Right lobe of liver (tissue), 6 donors: ENCODE data around the gene TAF11. TPM values are rescaled to one million over a fixed set of nuclear protein-coding genes. Genes with fewer than 3 reads are reported as not detected.
"Not testable (repeated sequence)": the region's sequence is repeated elsewhere in the genome, so short reads cannot be mapped to it uniquely, and the experiment has no call there.

ENCODE experiments used
- ATAC-seq, 4 donors: fragments of 200-7000 bp; cut with Tn5 transposase; one replicate each; pipeline ENCODE4 v1.9.1; 2020; ENCODE audit warnings: mild to moderate bottlenecking in 4 of 4, moderate library complexity in 4 of 4
- DNase-seq, 3 donors: peaks; one replicate each; pipeline ENCODE4 v3.0.0-alpha.2; 2020
- H3K27ac ChIP-seq, 3 donors: fragments of 200-600 bp; one replicate each; pipeline ENCODE4 v1.8.0; 2022
- H3K27me3 ChIP-seq, 2 donors: fragments of 200-600 bp; one replicate each; pipeline ENCODE4 v1.8.0; 2022
- H3K36me3 ChIP-seq, 4 donors: fragments of 200-600 bp; sonication (generic) in 1 of 4; one replicate each; pipeline versions ENCODE4 v1.5.1 to v1.8.0; 2017 to 2022; ENCODE audit warnings: control low read depth in 1 of 4
- H3K4me1 ChIP-seq, 4 donors: fragments of 200-600 bp; sonication (generic) in 1 of 4; one replicate each; pipeline versions ENCODE4 v1.5.1 to v1.8.0; 2017 to 2022; ENCODE audit warnings: control low read depth in 1 of 4
- H3K4me3 ChIP-seq, 3 donors: fragments of 200-600 bp; one replicate each; pipeline ENCODE4 v1.8.0; 2022
- H3K9me3 ChIP-seq, 4 donors: fragments of 200-600 bp; sonication (generic) in 1 of 4; one replicate each; pipeline versions ENCODE4 v1.5.1 to v1.8.0; 2017 to 2022; ENCODE audit warnings: control low read depth in 1 of 4
- POLR2A ChIP-seq: fragments of 450-650 bp; IDR thresholded peaks from one replicate; pipeline ENCODE4 v1.6.1; 2017; ENCODE audit warnings: antibody characterized with exemption, mild to moderate bottlenecking
- WGBS: methylation state at CpG from one replicate; pipeline ENCODE4 v1.1.6; 2018; ENCODE audit warnings: low coverage, low lambda C conversion rate; ENCODE audit not compliant: insufficient coverage; ENCODE audit errors: missing lambda C conversion rate; 5-methylcytosine and 5-hydroxymethylcytosine counted together
- intact Hi-C, 2 donors: fragments of 100-400 bp; cut with DNase I; formaldehyde crosslinking; loops; one replicate each; pipeline versions ENCODE4 v1.11.2 to v1.14.1; 2022
- total RNA-seq, 6 experiments: library from RNA; depleted of rRNA in 2 of 6; stranded (reverse); fragments of >200 nt in 2 of 6; fragmentation: NEBNext Ultra II Directional in 3 of 6; extraction: Animal tissue kit (Norgen Biotek cat#: 25700) in 3 of 6; gene quantifications; one replicate each; pipeline versions ENCODE4 v1.1.0 to v1.2.4, GENCODE V29; 2016 to 2023
- TF ChIP-seq, protein P1 (sequence below), 4 donors: fragments of 200-600 bp in 3 of 4; fragments of 450-650 bp in 1 of 4; IDR thresholded peaks; one replicate each; pipeline versions ENCODE4 v1.5.1 to v1.8.0; 2016 to 2022; ENCODE audit warnings: antibody characterized with exemption in 4 of 4, mild to moderate bottlenecking in 2 of 4
- donor health status: DM: no; HTN: yes; CAD: no.
- donor health status: DM: no; HTN: no; CAD: no.
- donor health status: DM: no; HTN: no; CAD: no.
- donor health status: DM: no; HTN: yes; CAD: no.
- donor health status: DM: no; HTN: yes; CAD: no.

TAF11 gene
- total RNA-seq, 6 experiments from 2014 or later, result 8.9 to 13.4 (median 10.3) TPM

- no peak for TF ChIP-seq POLR2A
- TF ChIP-seq, protein P1, sequence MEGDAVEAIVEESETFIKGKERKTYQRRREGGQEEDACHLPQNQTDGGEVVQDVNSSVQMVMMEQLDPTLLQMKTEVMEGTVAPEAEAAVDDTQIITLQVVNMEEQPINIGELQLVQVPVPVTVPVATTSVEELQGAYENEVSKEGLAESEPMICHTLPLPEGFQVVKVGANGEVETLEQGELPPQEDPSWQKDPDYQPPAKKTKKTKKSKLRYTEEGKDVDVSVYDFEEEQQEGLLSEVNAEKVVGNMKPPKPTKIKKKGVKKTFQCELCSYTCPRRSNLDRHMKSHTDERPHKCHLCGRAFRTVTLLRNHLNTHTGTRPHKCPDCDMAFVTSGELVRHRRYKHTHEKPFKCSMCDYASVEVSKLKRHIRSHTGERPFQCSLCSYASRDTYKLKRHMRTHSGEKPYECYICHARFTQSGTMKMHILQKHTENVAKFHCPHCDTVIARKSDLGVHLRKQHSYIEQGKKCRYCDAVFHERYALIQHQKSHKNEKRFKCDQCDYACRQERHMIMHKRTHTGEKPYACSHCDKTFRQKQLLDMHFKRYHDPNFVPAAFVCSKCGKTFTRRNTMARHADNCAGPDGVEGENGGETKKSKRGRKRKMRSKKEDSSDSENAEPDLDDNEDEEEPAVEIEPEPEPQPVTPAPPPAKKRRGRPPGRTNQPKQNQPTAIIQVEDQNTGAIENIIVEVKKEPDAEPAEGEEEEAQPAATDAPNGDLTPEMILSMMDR (IDR thresholded peaks at IDR 0.05), result no peak
- peak overlapping the region; percentile 76 to 80 (median 76) for H3K27ac ChIP-seq
- H3K27me3 ChIP-seq, result no peaks in the 10 kb centered on the region
- no peaks in the 10 kb centered on the region for H3K9me3 ChIP-seq
- DNase-seq (no peak), ATAC-seq (no peak)
- intact Hi-C loops, result no loop called here
- H3K4me3 ChIP-seq, result peak overlapping the region; percentile 81 to 98 (median 96)
- WGBS, result 0% methylated on average over 5 of the region's 5 CpGs
- peaks cover 0 to 24% (median 11%) of the 10 kb centered on the region in 4 donors for H3K4me1 ChIP-seq
- no peaks in the 10 kb centered on the region for H3K36me3 ChIP-seq
Observed at GRCh38 chr6:34888514-34888856, 643 bp upstream of the TAF11 start.

DNA sequence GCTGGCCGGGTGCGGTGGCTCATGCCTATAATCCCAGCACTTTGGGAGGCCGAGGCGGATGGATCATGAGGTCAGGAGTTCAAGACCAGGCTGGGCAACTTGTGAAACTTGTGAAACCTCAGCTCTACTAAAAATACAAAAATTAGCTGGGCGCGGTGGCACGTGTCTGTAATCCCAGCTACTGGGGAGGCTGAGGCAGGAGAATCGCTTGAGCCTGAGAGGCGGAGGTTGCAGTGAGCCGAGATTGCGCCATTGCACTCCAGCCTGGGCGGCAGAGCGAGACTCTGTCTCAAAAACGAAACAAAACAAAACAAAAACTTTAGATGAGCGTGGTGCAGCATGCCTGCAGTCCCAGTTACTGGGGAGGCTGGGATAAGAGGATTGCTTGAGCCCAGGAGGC lies 2.0 kb downstream of the TAF11 start:
- H3K4me3 ChIP-seq, ATAC-seq, H3K27me3 ChIP-seq, H3K27ac ChIP-seq, H3K36me3 ChIP-seq, intact Hi-C loops, H3K9me3 ChIP-seq, DNase-seq: not testable (repeated sequence)
- 27% methylated on average over 3 of the region's 15 CpGs for WGBS
- peaks cover 0 to 24% (median 11%) of the 10 kb centered on the region in 4 donors for H3K4me1 ChIP-seq

GRCh38 chr6:34884996-34885395 lies 2.8 kb downstream of the TAF11 start:
- TF ChIP-seq, protein P1 (IDR thresholded peaks at IDR 0.05), result no peak
- no peak for TF ChIP-seq POLR2A
- Histone ChIP-seq H3K4me3 (no peak overlapping the region), H3K36me3 (peaks cover 0 to 6% (median 2%) of the 10 kb centered on the region in 4 donors), H3K27me3 (no peaks in the 10 kb centered on the region), H3K4me1 (peaks cover 0 to 17% (median 7%) of the 10 kb centered on the region in 4 donors), H3K27ac (no peak overlapping the region), H3K9me3 (no peaks in the 10 kb centered on the region)
- ATAC-seq (no peak), DNase-seq (no peak)
- intact Hi-C loops, result no loop called here
- WGBS, result 91% methylated on average over 2 of the region's 2 CpGs

DNA sequence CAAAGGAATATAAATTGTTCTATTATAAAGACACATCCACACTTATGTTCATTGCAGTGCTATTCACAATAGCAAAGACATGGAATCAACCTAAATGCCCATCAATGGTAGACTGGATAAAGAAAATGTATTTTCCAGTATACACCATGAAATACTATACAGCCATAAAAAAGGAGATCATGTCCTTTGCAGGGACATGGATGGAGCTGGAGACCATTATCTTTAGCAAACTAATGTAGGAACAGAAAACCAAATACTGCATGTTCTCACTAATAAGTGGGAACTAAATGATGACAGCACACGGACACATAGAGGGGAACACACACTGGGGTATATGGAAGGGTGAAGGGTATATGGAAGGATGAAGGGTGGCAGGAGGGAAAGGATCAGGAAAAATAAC lies 3.8 kb downstream of the TAF11 start:
- H3K4me3 ChIP-seq, H3K27ac ChIP-seq, DNase-seq, ATAC-seq, H3K9me3 ChIP-seq, H3K27me3 ChIP-seq, intact Hi-C loops: not testable (repeated sequence)
- peaks cover 0 to 15% (median 6%) of the 10 kb centered on the region in 4 donors for H3K36me3 ChIP-seq
- 83% methylated on average over 1 of the region's 1 CpG for WGBS
- peaks cover 0 to 13% (median 6%) of the 10 kb centered on the region in 4 donors for H3K4me1 ChIP-seq

- Histone ChIP-seq H3K36me3 (peaks cover 0 to 39% (median 17%) of the 10 kb centered on the region in 4 donors), H3K4me3 (no peak overlapping the region), H3K27me3 (no peaks in the 10 kb centered on the region), H3K4me1 (peaks cover 0 to 8% (median 0%) of the 10 kb centered on the region in 4 donors), H3K9me3 (no peaks in the 10 kb centered on the region), H3K27ac (no peak overlapping the region)
- TF ChIP-seq, protein P1 (IDR thresholded peaks at IDR 0.05), result no peak
- TF ChIP-seq POLR2A, result no peak
- ATAC-seq (no peak), DNase-seq (no peak)
- 81% methylated on average over 4 of the region's 5 CpGs for WGBS
- intact Hi-C loops, result no loop called here
Observed at GRCh38 chr6:34877869-34878485, 9.9 kb downstream of the TAF11 start.
